Measurements from ENCODE around the gene SCD5. TPM values are rescaled to one million over a fixed set of nuclear protein-coding genes. Genes with fewer than 3 reads are reported as not detected.

The SCD5 gene
- total RNA-seq, 1 experiment from 2014 or later, result 16.3 TPM

- no peak for DNase-seq
- H3K36me3 Mint-ChIP-seq (ENCODE audit: insufficient read depth, unreplicated experiment), result no peaks in the 10 kb centered on the region
- H3K4me3 Mint-ChIP-seq (ENCODE audit: low read depth, unreplicated experiment), result no peak overlapping the region
- no peaks in the 10 kb centered on the region for H3K27me3 Mint-ChIP-seq (ENCODE audit: unreplicated experiment)
- no TSS peak for BruUV-seq (replicated peaks)
- H3K9me3 Mint-ChIP-seq (ENCODE audit: low read depth, unreplicated experiment), result no peaks in the 10 kb centered on the region
- intact Hi-C loops (cut with micrococcal nuclease; ENCODE audit: unreplicated experiment), result no loop called here
- no peak for TF ChIP-seq CTCF (IDR thresholded peaks at IDR 0.05; ENCODE audit: unreplicated experiment)
- CTCF ChIA-PET, result no interaction called here
- H3K27ac Mint-ChIP-seq (ENCODE audit: unreplicated experiment), result no peak overlapping the region
- no peaks in the 10 kb centered on the region for H3K4me1 Mint-ChIP-seq (ENCODE audit: low read depth, unreplicated experiment)
Measured at GRCh38 chr4:82613121-82613520, 185.5 kb downstream of the SCD5 start.

GRCh38 chr4:82611982-82612381, 186.6 kb downstream of the SCD5 start:
- CTCF ChIA-PET, result no interaction called here
- Mint-ChIP-seq H3K9me3 (ENCODE audit: low read depth, unreplicated experiment) (no peaks in the 10 kb centered on the region), H3K4me3 (ENCODE audit: low read depth, unreplicated experiment) (no peak overlapping the region), H3K36me3 (ENCODE audit: insufficient read depth, unreplicated experiment) (no peaks in the 10 kb centered on the region), H3K4me1 (ENCODE audit: low read depth, unreplicated experiment) (no peaks in the 10 kb centered on the region), H3K27me3 (ENCODE audit: unreplicated experiment) (no peaks in the 10 kb centered on the region), H3K27ac (ENCODE audit: unreplicated experiment) (no peak overlapping the region)
- DNase-seq, result no peak
- intact Hi-C loops (cut with micrococcal nuclease; ENCODE audit: unreplicated experiment), result no loop called here
- no peak for TF ChIP-seq CTCF (IDR thresholded peaks at IDR 0.05; ENCODE audit: unreplicated experiment)
- BruUV-seq (replicated peaks), result no TSS peak

- CTCF ChIA-PET, result no interaction called here
- no peaks in the 10 kb centered on the region for H3K4me1 Mint-ChIP-seq (ENCODE audit: low read depth, unreplicated experiment)
- intact Hi-C loops (cut with micrococcal nuclease; ENCODE audit: unreplicated experiment), result no loop called here
- H3K4me3 Mint-ChIP-seq (ENCODE audit: low read depth, unreplicated experiment), result no peak overlapping the region
- no peaks in the 10 kb centered on the region for H3K27me3 Mint-ChIP-seq (ENCODE audit: unreplicated experiment)
- TF ChIP-seq CTCF (IDR thresholded peaks at IDR 0.05; ENCODE audit: unreplicated experiment), result no peak
- H3K9me3 Mint-ChIP-seq (ENCODE audit: low read depth, unreplicated experiment), result no peaks in the 10 kb centered on the region
- no peak for DNase-seq
- no peaks in the 10 kb centered on the region for H3K36me3 Mint-ChIP-seq (ENCODE audit: insufficient read depth, unreplicated experiment)
- H3K27ac Mint-ChIP-seq (ENCODE audit: unreplicated experiment), result no peak overlapping the region
- no TSS peak for BruUV-seq (replicated peaks)
Measured at GRCh38 chr4:82611527-82611926, 187.1 kb downstream of the SCD5 start.

- Mint-ChIP-seq H3K27ac (ENCODE audit: unreplicated experiment) (no peak overlapping the region), H3K4me3 (ENCODE audit: low read depth, unreplicated experiment) (no peak overlapping the region), H3K4me1 (ENCODE audit: low read depth, unreplicated experiment) (no peaks in the 10 kb centered on the region), H3K27me3 (ENCODE audit: unreplicated experiment) (no peaks in the 10 kb centered on the region), H3K9me3 (ENCODE audit: low read depth, unreplicated experiment) (no peaks in the 10 kb centered on the region), H3K36me3 (ENCODE audit: insufficient read depth, unreplicated experiment) (no peaks in the 10 kb centered on the region)
- TF ChIP-seq CTCF (IDR thresholded peaks at IDR 0.05; ENCODE audit: unreplicated experiment), result no peak
- intact Hi-C loops (cut with micrococcal nuclease; ENCODE audit: unreplicated experiment), result no loop called here
- no TSS peak for BruUV-seq (replicated peaks)
- CTCF ChIA-PET, result no interaction called here
- no peak for DNase-seq
Measured at GRCh38 chr4:82610041-82610440, 188.6 kb downstream of the SCD5 start.

- H3K4me1 Mint-ChIP-seq (ENCODE audit: low read depth, unreplicated experiment), result no peaks in the 10 kb centered on the region
- H3K9me3 Mint-ChIP-seq (ENCODE audit: low read depth, unreplicated experiment), result no peaks in the 10 kb centered on the region
- BruUV-seq (replicated peaks), result no TSS peak
- CTCF ChIA-PET, result no interaction called here
- H3K27me3 Mint-ChIP-seq (ENCODE audit: unreplicated experiment), result no peaks in the 10 kb centered on the region
- TF ChIP-seq CTCF (IDR thresholded peaks at IDR 0.05; ENCODE audit: unreplicated experiment), result no peak
- no peak for DNase-seq
- H3K36me3 Mint-ChIP-seq (ENCODE audit: insufficient read depth, unreplicated experiment), result no peaks in the 10 kb centered on the region
- no peak overlapping the region for H3K27ac Mint-ChIP-seq (ENCODE audit: unreplicated experiment)
- H3K4me3 Mint-ChIP-seq (ENCODE audit: low read depth, unreplicated experiment), result no peak overlapping the region
- intact Hi-C loops (cut with micrococcal nuclease; ENCODE audit: unreplicated experiment), result no loop called here
Measured at GRCh38 chr4:82606622-82607021, 192.0 kb downstream of the SCD5 start.
